ENCODE data around the gene HTN1.
"Not testable (repeated sequence)": the region's sequence is repeated elsewhere in the genome, so short reads cannot be mapped to it uniquely, and the experiment has no call there.

Gene HTN1

GRCh38 chr4:70050138-70050537 lies at the start of gene HTN1:
Gene HTN1, plus strand, starts transcription at chr4:70050438. Its CDS starts 2,639 bp downstream, at chr4:70053077.
- DNase-seq = not testable (repeated sequence)

DNA sequence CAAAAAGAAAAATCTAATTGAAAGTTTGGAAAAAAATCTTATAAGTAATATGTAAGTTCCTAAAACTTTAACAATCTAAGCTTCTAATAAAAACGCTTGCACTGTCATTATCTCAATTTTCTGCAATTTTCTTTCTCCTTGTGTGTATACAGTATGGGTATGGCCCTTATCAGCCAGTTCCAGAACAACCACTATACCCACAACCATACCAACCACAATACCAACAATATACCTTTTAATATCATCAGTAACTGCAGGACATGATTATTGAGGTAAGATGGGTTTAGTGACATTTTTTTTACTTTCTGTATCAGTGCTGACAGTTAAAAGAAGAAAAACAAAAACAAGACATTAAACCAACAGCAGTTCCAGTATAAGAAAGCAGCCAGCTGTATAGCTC lies 49.5 kb upstream of the HTN1 start:
- no peak for DNase-seq

DNA sequence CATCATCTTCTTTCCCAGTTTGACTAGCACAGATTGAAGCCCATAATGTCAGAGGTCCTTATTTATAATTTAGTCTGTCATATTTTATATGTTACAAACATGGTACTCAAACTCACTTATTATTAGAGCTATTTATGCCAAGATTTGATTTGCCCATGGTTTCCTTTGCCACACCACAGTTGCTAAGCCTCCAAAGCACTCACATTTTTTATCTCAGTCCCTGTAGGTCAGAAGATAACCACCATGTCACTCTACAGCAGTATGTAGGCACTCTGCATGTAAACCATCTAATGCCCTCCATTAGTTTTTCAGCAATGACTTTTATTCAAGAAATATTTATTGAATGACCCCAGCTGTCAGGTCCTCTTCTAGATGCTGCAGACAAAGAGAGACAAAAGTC lies 47.7 kb upstream of the HTN1 start:
- DNase-seq = no peak

DNA sequence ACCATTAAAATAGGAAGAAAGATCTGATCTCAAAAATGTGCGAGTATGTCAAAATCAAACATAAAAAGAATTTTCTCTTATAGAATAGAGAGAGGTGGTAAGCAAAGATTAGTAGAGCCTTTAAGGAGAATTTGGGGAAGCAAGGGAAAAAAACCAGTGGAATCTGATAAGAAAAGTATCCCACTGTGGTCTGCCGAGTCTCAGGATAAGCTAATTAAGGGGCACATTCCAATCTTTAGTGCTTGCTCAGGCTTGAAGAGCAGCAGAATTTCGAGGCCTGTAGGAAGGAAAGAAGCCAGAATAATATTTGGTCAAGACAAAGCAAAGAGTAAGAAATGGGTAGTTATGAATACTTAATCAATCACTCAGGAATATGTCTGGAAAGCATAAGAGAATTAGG lies 41.5 kb upstream of the HTN1 start:
- no peak for DNase-seq

DNA sequence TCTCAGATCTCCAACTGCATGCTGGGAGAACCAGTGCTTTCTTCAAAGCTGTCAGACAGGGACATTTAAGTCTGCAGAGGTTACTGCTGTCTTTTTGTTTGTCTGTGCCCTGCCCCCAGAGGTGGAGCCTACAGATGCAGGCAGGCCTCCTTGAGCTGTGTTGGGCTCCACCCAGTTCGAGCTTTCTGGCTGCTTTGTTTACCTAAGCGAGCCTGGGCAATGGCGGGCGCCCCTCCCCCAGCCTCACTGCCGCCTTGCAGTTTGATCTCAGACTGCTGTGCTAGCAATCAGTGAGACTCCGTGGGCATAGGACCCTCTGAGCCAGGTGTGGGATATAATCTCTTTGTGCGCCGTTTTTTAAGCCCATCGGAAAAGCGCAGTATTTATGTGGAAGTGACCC lies 31.2 kb upstream of the HTN1 start:
- not testable (repeated sequence) for DNase-seq

- DNase-seq = no peak
These were observed 27.0 kb upstream of the HTN1 start for GRCh38 chr4:70023218-70023617.

- DNase-seq = no peak
These were observed 23.2 kb upstream of the HTN1 start for GRCh38 chr4:70027011-70027410.

DNA sequence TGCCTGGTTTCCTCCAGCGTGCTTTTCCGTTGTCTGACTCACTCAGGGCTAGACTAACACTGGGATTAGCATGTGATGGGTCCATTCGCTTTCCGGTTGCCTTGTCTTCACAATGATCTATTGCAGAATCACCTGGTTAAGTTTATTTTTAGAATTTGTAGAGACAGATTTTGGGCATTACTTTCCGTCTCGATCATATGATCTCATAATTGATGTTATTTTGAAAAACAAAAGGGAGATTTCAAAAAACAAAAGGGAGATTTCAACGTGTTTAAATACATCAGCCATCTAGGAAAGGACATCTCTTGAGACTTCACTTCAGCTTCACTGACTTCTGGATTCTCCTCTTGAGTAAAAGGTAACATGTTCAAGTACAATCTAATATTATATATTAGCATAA lies 22.1 kb upstream of the HTN1 start, which contains the start of gene HTN3:
Gene HTN3, plus strand, starts transcription at position 301 of the 400 bp plus-strand sequence. CDS start 2,282 bp downstream, outside the sequence.
- not testable (repeated sequence) for DNase-seq

- not testable (repeated sequence) for DNase-seq
These were observed 12.7 kb upstream of the HTN1 start for GRCh38 chr4:70037559-70037958.

DNA sequence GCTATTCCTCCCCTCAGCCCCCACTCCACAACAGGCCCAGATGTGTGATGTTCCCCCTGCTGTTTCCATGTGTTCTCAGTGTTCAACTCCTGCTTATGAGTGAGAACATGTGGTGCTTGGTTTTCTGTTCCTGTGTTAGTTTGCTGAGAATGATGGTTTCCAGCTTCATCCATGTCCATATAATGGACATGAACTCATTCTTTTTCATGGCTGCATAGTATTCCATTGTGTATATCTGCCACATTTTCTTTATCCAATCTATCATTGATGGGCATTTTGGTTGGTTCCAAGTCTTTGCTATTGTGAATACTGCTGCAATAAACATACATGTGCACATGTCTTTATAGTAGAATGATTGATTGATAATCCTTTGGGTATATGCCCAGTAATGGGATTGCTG lies 10.3 kb upstream of the HTN1 start:
- not testable (repeated sequence) for DNase-seq

DNA sequence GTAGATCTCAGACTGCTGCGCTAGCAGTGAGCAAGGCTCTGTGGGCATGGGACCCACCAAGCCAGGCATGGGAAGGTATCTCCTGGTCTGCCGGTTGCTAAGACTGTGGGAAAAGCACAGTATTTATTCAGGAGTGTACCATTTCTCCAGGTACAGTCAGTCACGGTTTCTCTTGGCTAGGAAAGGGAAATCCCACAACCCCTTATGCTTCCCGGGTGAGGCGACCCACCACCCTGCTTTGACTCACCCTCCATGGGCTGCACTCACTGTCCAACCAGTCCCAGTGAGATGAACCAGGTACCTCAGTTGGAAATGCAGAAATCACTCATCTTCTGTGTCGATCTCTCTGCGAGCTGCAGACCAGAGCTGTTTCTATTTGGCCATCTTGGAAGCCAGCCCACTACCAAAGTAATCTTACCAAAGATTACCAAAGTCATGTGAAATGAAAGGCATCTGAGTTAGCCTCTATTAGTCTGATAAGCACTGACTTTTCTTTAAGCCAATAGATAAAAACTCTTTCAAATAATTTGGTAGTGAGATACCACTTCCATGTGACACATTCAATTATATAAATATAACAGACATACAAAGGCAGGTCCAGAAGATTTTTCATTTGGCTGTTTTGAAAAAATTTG lies 8.5 kb upstream of the HTN1 start:
- no peak for DNase-seq

- DNase-seq = not testable (repeated sequence)
These were observed 6.3 kb downstream of the HTN1 start for GRCh38 chr4:70056534-70056933.

DNA sequence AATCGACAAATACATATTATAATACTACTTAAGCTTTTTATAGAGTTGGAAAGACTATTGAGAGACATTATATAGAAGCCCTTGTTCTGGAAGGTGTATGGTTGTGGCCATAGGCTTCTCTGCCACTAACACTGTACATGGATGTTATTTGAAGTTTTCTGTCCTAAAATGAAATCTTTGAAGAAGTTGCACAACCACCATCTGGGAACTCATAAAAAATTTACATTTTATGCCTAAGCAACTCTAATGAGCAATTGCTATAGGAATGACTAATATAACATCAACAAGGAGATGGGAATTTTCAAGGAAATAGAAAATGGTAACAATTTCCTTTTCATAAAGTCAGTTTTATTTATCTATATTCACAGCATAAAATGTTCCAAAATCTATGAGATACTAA lies 7.4 kb downstream of the HTN1 start:
- no peak for DNase-seq

DNA sequence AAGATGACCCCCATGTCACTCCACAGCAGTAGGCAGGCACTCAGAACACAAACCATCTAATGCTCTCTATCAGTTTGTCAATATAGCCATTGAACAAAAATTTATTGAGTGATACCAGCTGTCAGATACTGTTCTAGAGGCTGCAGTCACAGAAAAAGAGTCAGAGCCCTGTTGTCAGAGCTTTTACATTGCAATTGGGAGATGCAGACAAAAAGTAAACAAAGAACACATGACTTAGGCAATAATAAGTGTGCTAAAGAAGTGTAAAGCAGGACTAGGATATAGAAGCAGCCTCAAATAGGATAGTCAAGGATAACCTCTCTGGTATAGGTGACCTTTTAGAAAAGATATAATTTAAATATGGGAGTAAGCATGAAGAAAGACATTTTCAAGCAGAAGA lies 8.9 kb downstream of the HTN1 start:
- no peak for DNase-seq

DNA sequence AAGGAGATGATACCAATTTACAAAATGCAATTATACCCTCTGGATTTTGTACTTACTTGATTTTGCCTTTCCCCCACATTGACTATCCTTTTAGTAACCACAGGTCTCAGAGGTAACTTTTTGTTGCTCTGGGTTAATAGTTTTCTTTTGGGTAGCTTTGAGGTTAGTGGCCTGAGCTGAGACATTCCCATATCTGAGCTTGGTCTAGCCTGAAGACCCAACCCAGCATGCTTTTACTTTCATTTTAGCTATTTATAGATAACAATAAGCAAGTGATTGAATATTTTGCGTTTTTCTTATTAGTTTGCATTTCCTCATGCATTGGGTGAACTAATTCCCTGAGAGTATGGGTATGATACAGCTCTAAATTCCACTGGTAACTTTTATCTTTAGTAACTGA lies 11.8 kb downstream of the HTN1 start:
- no peak for DNase-seq

DNA sequence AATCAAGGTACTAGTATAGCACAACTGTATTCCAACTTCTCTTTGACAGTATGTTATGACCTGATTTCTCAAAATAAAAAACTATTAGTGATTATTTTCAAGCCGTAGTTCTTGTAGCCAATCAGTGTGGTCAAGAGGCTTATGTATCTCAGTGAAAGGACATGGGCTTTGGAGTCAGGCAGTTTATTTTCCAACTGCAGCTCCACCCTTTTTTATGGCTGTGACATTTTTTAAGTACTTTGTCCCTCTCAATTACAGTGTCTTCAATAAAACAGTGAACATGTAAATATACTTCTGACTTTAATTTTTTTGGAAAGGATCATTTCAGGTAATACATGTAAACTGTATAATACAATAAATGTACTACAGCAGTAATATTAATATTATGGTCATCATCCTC lies 30.0 kb downstream of the HTN1 start:
- DNase-seq = no peak

- no peak for DNase-seq
These were observed 49.0 kb downstream of the HTN1 start for GRCh38 chr4:70099206-70099605.
